CD1c-positive myeloid dendritic cell (primary cell): ENCODE measurements around the gene ARL15.

Experiments used
- DNase-seq: peaks from one replicate; pipeline ENCODE4 v3.0.0-alpha.2; 2016; ENCODE audit errors: extremely low spot score

The ARL15 gene

GRCh38 chr5:54159153-54159892 is 151.1 kb downstream of the ARL15 start:
- DNase-seq, result peak; percentile 77

DNA sequence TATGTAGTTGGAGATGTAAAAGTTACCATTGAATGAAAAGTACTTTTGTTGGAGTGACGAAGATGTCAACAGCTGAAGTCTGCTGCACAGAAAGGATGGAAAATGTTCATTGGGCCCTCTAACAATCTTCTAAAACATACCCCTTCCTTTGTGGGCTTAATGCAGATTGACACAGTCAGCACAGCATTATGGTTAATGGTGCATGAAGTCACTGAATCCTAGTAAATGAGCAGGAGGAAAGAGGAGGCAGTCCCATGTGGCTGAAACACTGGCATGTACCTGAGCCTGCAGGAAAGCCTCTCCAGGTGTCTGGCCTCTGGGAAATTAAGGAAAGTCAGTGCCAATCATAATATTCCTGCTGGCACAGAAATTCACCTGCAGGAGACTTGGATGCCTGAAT is 153.8 kb downstream of the ARL15 start:
- no peak for DNase-seq

DNA sequence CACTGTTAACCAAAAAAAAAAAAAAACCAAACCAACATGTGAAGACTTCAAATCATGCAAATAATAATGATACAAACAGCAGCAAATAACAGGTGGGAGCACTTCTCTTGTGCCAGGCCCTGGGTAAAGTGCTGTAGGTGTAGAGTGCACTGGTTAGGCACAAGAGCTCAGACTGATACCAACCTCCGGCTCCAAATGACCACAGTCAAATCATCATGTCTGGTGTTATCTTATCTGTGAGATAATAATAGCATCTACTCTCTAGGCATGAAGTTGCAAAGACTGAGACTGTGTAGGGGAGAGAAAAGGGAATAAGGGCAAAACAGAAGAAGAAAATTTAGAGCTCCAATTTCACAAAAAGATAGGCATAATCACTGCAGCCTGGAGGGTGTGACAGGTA is 159.5 kb downstream of the ARL15 start:
- DNase-seq, result no peak

GRCh38 chr5:54148858-54149257 is 161.5 kb downstream of the ARL15 start:
- no peak for DNase-seq

DNA sequence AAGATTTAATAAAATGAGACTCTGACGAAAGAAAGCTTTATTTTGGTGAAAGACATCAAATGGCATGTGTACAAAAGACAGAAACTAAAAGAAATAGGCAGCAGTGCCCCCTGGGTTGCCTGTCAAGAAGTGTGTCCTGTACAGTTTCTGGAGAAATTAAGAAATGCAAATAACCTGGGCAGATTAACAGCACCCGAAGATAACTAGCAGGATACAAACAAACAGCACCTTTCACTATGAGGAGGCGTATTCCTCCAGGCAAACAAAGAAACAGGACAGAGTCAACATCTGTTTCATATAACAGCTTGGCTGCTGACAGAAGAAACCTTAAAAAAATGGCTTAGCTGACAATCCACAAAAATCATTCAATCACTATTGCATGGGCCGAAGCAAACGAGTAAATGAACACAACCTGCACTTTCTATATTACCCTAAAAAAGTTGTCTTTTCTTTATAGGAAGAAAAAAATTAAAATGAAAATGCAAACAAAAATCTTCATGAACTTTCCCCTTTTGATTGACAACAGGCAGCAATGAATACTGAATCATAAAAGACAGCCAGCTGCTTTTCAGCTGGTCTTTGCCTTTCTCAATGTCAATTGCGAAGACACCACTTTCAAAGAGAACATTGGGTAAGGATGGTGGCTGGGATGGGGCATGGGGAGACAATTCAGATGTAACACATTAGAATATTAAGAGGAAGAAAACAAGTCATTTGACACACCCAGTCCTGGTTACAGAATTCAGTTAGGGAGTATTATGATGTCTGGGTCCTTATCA is 162.1 kb downstream of the ARL15 start:
- DNase-seq, result no peak

DNA sequence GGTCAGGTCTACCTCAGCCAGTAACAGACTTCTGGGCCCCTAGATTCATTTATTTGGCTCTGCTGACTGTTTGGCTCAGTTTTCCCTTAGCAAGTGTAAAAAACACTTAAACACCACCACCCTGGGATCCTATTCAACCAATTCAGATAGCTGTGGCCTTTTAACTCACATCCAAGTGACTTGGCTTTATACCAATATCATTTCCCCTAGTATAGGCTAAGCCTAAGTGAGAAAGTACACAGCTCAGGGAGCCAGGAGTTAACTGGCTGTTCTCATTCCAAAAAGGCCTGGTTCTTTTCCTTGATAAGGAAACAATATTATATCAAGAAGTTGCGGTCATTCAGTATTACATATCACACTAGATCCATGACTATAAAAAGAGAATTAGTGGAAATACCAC is 163.5 kb downstream of the ARL15 start:
- DNase-seq, result no peak

GRCh38 chr5:54146390-54146789 is 164.0 kb downstream of the ARL15 start:
- DNase-seq, result no peak

- DNase-seq, result no peak
Observed at GRCh38 chr5:54140247-54140840, 170.0 kb downstream of the ARL15 start.

GRCh38 chr5:54136516-54137440 is 173.6 kb downstream of the ARL15 start:
- DNase-seq, result no peak

- DNase-seq, result no peak
Observed at GRCh38 chr5:54135042-54135441, 175.3 kb downstream of the ARL15 start.

GRCh38 chr5:54133917-54134316 is 176.5 kb downstream of the ARL15 start:
- no peak for DNase-seq

DNA sequence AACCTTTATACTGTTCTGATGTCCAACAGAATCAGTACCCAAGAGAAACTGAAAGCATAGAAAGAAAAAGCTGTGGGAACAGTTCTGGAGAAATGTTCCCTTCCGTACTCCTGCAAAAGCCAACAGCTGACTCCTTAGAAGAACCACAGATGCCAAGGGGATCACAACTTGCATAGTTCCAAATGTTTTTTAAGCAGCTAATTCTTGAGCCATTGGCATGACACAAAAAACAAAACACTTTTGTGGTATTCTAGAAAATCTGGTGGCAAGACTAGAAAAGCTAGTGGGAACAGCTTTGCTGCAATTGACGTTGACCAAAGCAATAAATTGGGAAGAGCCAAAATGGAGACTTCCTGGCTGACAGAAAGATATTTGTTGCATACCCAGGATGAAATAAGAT is 189.9 kb downstream of the ARL15 start:
- no peak for DNase-seq

DNA sequence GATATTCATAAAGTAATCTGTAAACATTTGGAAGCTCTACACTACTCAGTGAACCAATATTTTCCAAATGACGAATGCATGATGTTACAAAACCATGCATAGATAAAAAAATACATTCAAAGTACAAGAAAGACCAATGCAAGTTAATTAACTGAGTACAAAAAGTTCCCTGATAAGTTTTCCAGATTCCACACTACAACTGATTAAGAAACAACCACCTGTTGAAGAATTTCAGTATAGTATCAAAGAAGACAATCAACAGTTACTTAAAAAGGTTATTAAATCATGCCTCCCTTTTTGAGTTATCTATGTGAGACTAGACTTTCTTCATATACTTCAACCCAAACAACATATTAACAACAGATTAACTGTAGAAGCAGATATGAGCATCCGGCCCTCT is 192.4 kb downstream of the ARL15 start:
- DNase-seq, result no peak

- DNase-seq, result no peak
Observed at GRCh38 chr5:54115735-54116403, 194.5 kb downstream of the ARL15 start.

DNA sequence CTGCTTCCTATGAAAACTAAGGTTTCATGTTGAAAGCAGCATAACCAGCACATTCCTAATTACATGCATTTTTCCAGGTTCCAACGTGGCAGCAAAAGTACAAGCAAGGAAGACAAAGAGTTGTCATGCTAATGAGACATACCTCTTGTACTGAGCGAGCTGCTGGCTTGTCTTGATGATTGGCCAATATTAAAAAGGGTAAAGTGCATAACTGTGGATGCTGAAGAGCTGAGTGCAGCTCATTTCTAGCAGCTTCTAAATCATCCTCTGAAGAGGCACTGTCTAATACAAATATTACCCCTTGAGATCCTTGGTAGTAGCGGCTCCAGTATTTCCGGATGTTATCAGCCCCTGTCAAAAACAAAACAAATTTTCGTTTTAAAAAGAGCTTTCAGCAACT is 197.3 kb downstream of the ARL15 start:
- DNase-seq, result no peak

DNA sequence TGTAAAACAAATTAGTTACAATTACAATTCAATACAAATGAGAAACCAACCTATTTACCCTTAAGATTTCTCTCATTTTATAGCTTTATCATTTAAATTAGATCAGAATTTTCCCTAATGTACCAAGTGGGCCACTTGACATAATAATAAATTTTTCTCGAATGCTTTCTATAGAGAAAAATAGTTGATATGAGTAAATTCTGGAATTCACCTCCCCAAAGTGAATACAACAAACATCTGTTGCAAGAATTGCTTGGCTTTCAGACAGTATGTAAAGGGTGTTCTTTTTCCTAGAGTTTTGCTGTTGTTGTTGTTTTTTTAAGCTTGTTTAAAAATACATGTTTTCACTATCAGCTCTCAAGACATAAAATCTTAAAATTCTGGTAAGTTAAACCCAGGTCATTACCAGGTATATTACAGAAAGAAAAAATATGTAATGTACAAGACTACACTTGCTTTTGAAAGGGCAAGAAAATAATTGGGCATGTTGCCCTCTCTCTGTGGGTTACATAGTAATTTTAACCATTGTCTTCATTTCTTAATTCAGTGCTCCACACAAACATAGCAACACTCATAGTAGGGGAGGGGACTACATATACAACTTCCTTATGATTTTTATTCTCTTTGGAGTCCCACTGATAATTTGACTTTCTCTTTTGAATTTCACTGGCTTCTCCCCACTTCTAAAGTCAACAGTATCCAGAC is 200.6 kb downstream of the ARL15 start:
- DNase-seq, result no peak

- no peak for DNase-seq
Observed at GRCh38 chr5:54108136-54108535, 202.2 kb downstream of the ARL15 start.

- DNase-seq, result no peak
Observed at GRCh38 chr5:54103871-54104270, 206.5 kb downstream of the ARL15 start.

DNA sequence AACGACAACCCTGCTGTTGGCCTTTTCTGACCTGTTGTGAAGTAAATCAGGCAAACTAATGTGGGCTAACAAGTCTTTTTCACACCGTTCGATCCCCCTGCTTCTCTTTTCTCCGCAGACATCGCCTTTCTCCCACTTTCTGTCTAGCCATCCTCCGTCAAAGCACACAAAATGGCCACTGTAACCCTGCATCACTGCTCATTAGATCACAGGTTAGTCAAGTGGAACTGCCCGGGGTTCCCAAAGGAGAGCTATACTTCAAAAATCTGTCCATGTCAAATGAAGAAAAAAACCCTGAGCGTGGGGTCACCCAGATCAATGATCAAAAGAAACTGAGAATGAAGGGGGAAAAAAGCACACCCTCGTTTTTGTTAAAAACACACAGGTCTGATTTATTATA is 212.1 kb downstream of the ARL15 start:
- DNase-seq, result no peak

DNA sequence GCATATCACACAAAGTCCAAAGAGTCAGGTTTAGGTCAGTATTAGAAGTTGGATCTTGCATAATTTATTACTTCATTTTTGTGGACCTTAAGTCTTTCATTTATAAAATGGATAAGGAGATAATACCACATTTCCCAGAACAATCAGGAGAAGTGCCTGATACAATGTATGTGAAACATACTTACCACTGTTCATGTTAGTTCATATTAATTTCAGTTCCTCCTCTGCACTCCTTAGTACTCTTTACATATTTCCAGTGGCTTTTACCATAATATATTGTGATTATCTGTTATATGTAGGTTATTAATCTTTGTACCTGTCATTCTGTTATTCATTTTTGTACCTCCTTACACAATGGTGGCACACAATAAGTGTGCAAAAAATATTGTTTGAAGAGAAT is 214.4 kb downstream of the ARL15 start:
- DNase-seq, result peak; percentile 3

GRCh38 chr5:54094706-54095105 is 215.7 kb downstream of the ARL15 start:
- no peak for DNase-seq
